ENCODE measurements around the gene AMER1.

Gene AMER1

GRCh38 chrX:64184396-64184795, 21.1 kb downstream of the AMER1 start:
- DNase-seq (ENCODE audit: low spot score), result no peak

- DNase-seq (ENCODE audit: low spot score), result no peak
Observed at GRCh38 chrX:64182208-64182607, 23.3 kb downstream of the AMER1 start.

- DNase-seq (ENCODE audit: low spot score), result no peak
Observed at GRCh38 chrX:64176876-64177275, 28.6 kb downstream of the AMER1 start.

GRCh38 chrX:64169988-64170387, 35.5 kb downstream of the AMER1 start:
- DNase-seq (ENCODE audit: low spot score), result no peak

- DNase-seq (ENCODE audit: low spot score), result no peak
Observed at GRCh38 chrX:64152857-64153256, 52.7 kb downstream of the AMER1 start.

- no peak for DNase-seq (ENCODE audit: low spot score)
Observed at GRCh38 chrX:64151911-64152310, 53.6 kb downstream of the AMER1 start.

- DNase-seq (ENCODE audit: low spot score), result no peak
Observed at GRCh38 chrX:64150775-64151174, 54.7 kb downstream of the AMER1 start.
